RKO (cell line): ENCODE results near the gene COL11A2.
A peak's percentile ranks its signal among the peaks of the same experiment; 100 is the strongest.

Source experiments
- DNase-seq: peaks from one replicate; pipeline ENCODE4 v3.0.0-alpha.2; 2016; ENCODE audit warnings: low spot score

The COL11A2 gene

GRCh38 chr6:33192671-33193602 lies 670 bp upstream of the COL11A2 start:
- no peak for DNase-seq

GRCh38 chr6:33191383-33192104 lies 723 bp downstream of the COL11A2 start:
- DNase-seq: no peak

- DNase-seq: no peak
Observed at GRCh38 chr6:33190504-33191107, 1.7 kb downstream of the COL11A2 start.

- no peak for DNase-seq
Observed at GRCh38 chr6:33189625-33190448, 2.4 kb downstream of the COL11A2 start.

GRCh38 chr6:33189164-33189563 lies 3.1 kb downstream of the COL11A2 start:
- no peak for DNase-seq

GRCh38 chr6:33187809-33188208 lies 4.5 kb downstream of the COL11A2 start:
- no peak for DNase-seq

- DNase-seq: no peak
Observed at GRCh38 chr6:33185654-33186187, 6.5 kb downstream of the COL11A2 start.

GRCh38 chr6:33185190-33185589 lies 7.1 kb downstream of the COL11A2 start:
- DNase-seq: no peak

GRCh38 chr6:33183071-33183683 lies 9.1 kb downstream of the COL11A2 start:
- DNase-seq: no peak

GRCh38 chr6:33181141-33181540 lies 11.1 kb downstream of the COL11A2 start:
- DNase-seq: no peak

- no peak for DNase-seq
Observed at GRCh38 chr6:33178755-33179475, 13.4 kb downstream of the COL11A2 start.

GRCh38 chr6:33177552-33178446 lies 14.5 kb downstream of the COL11A2 start:
- DNase-seq: no peak

GRCh38 chr6:33176906-33177305 lies 15.4 kb downstream of the COL11A2 start:
- DNase-seq: no peak

GRCh38 chr6:33175436-33176069 lies 16.7 kb downstream of the COL11A2 start:
- no peak for DNase-seq

- no peak for DNase-seq
Observed at GRCh38 chr6:33174784-33175183, 17.5 kb downstream of the COL11A2 start.

GRCh38 chr6:33173535-33174180 lies 18.6 kb downstream of the COL11A2 start:
- no peak for DNase-seq

- peak; percentile 60 for DNase-seq
Observed at GRCh38 chr6:33172688-33173534, 19.4 kb downstream of the COL11A2 start.
